HFF-Myc (cell line): ENCODE measurements around the gene PPM1G.

Source experiments
- DNase-seq: peaks from one replicate; pipeline ENCODE4 v3.0.0-alpha.2; 2011; ENCODE audit warnings: low read depth; ENCODE audit errors: extremely low read depth
- H3K4me3 ChIP-seq: replicated peaks from 2 replicates; pipeline ENCODE4 v1.5.1; 2011; ENCODE audit warnings: low read depth, mild to moderate bottlenecking, control low read depth, low read length
- TF ChIP-seq, protein P1 (sequence below): IDR thresholded peaks from 2 replicates; pipeline ENCODE4 v1.5.1; 2012; ENCODE audit warnings: mild to moderate bottlenecking, low read depth, low read length, control low read depth; ENCODE audit errors: missing control alignments

The PPM1G gene

DNA sequence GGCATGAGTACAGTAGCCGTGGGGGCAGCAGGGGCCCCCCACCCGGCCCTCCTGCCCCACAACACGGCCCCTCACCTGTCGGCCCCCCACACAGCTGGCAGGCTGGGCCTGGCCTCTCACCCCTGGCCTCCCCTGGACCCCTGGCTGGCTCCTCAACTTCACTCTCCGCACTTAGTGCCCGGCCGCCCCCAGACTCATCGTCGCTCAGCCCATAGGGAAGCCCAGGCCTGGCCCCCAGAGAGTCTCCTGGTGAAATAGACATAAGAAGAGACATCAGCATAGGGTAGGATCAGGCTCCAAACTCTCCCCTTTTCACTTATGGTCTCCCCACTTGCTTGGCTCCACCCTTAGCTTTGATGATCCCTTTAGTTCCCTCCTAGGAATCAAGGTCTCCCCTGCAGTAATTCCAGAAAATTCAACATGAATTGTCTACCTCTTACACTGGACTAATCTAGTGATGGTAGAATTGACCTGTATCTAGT, 30.5 kb downstream of the PPM1G start:
- H3K4me3 ChIP-seq: 0 out of 2 replicates have a peak overlapping the region, but pooled peaks have one; percentile 57
- DNase-seq: no peak
- TF ChIP-seq, protein P1, sequence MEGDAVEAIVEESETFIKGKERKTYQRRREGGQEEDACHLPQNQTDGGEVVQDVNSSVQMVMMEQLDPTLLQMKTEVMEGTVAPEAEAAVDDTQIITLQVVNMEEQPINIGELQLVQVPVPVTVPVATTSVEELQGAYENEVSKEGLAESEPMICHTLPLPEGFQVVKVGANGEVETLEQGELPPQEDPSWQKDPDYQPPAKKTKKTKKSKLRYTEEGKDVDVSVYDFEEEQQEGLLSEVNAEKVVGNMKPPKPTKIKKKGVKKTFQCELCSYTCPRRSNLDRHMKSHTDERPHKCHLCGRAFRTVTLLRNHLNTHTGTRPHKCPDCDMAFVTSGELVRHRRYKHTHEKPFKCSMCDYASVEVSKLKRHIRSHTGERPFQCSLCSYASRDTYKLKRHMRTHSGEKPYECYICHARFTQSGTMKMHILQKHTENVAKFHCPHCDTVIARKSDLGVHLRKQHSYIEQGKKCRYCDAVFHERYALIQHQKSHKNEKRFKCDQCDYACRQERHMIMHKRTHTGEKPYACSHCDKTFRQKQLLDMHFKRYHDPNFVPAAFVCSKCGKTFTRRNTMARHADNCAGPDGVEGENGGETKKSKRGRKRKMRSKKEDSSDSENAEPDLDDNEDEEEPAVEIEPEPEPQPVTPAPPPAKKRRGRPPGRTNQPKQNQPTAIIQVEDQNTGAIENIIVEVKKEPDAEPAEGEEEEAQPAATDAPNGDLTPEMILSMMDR: no peak

DNA sequence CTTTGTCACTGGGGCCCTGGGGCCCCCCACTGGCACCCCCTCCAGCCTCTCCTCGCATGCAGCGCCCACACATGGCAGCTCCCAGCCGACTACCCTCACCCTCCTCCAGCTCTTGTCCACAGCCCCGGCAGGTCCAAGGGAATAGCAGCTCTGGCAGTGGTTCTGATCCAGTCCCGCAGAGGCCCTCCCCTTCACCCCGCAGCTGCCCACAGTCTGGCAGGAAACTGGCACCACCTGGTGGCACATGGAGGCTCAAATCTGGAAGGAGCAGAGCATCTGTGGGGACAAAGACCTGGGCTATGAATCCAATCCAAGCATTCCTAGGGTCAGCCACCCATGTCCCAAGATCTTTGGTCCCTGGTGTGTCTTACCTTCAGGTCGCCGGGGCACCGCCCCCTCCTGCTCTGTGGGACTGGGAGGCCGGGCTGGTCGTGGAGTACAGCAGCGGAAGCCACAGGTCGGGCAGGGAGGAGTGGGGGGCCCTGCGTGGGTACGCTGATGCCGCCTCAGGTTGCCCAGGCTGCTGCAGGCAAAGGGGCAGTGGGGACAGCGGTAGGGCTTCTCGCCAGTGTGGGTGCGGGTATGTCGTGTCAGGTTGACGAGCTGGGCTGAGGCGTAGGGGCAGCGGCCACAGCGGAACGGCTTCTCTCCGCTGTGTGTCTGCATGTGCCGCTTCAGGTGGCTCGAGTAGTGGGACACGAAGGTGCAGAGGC, 31.1 kb downstream of the PPM1G start:
- DNase-seq: no peak
- TF ChIP-seq, protein P1: peak; percentile 16
- H3K4me3 ChIP-seq: no peak overlapping the region

DNA sequence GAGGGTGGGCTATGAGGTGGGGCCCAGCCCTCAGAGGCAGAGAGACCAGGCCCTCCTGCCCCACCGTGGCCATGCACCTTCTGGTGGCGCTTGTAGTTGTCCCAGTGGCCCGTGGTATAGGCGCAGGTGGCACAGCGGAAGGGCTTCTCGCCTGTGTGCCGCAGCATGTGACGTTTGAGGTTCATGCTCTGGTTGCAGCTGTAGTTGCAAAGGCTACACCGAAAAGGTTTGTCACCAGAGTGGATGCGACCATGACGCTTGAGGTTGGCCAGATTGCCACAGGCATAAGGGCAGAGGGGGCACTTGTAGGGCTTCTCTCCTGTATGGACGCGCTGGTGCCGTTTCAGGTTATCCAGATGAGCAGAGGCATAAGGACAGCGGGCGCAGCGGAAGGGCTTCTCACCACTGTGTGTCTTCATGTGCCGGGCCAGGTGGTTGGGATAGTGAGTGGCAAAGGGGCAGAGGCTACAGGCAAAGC, 31.7 kb downstream of the PPM1G start:
- TF ChIP-seq, protein P1: no peak
- no peak for DNase-seq
- no peak overlapping the region for H3K4me3 ChIP-seq

DNA sequence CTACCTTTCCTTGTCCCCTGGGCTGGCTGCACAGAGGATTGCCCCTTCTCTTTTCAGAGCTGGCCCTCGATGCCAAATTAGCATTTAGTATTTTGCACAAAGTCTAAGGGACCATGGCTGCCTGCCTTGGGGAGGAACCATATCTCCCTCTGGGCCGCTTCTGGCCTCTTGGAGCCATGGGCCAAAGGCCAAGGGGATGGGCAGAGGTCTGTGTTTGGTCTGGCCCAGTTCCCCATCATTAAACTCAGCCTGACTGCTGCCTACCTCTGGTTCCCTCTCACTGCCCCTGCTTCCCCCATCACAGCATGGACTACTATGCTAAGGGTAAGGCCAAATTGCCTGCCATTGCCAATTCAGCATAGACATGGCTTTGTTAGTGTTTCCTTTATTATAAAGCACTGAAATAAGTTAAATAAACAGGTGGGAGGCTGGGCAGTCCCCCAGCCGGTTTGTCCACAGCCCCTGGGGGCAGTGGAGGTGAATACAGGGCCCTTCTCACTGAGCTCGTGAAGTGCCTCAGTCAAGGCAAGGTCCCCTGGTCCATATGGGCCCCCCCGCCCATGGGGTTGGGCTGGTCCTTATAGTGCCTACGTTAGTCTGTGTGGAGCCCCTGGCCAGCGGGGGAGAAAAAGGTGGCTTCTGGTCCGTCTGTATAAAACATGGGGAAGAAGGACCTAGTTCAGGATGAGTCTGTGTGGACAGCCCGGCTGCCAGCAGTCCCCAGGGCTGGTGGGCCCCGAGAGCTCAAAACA, 32.3 kb downstream of the PPM1G start:
- DNase-seq: no peak
- TF ChIP-seq, protein P1: no peak
- no peak overlapping the region for H3K4me3 ChIP-seq

DNA sequence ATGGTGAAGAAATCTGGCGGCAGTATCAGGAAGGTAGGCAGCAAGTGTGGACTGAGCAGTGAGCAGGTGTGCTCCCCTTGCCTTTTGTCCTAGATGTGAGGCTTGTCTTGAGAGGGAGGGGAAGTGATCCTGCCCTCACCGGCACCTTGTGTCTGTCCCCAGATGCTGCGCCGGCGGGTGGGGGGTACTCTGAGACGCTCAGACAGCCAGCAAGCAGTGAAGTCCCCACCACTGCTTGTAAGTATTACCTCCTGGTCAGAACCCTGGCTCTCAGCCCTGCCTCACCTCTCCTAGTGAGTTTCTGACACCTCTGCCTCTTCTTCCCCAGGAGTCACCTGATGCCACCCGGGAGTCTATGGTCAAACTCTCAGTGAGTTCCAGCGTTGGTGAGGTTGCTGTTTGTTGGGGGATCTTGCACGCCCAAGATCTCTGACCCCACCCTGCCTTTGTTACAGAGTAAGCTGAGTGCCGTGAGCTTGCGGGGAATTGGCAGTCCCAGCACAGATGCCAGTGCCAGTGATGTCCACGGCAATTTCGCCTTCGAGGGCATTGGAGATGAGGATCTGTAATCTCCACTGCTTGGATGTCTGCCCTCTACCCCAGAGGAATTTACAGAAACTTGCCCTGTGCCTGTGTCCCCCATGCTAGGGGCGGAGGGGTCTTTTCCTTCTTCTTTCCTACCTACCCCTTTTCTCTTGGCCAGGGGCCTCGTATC, 33.1 kb downstream of the PPM1G start:
- H3K4me3 ChIP-seq: no peak overlapping the region
- TF ChIP-seq, protein P1: no peak
- no peak for DNase-seq

DNA sequence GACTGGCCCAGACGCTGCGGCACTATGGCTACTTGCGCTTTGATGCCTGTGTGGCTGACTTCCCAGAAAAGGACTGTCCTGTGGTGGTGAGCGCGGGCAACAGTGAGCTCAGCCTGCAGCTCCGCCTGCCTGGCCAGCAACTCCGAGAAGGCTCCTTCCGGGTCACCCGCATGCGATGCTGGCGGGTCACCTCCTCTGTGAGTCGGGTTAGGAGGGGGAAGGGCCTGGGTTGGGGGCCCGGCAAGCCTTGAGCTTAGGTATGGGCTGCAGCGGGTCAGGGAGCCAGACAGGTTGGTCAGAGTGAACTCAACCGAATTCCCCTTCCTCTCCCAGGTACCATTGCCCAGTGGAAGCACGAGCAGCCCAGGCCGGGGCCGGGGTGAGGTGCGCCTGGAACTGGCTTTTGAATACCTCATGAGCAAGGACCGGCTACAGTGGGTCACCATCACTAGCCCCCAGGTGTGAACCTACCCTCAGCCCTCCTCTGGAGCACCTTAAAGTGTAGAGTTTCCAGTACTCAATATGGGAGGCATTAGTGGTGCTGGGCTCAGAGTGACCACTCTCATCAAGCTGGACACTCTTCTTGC, 33.8 kb downstream of the PPM1G start:
- no peak for DNase-seq
- TF ChIP-seq, protein P1: no peak
- no peak overlapping the region for H3K4me3 ChIP-seq
